Activated CD4-positive, CD25-positive, alpha-beta regulatory T cell (primary cell): Measurements from ENCODE around the gene KIAA0040.

Experiments used
- DNase-seq, 4 experiments: peaks; one replicate each; lab custom pipeline; 2025; lab: John Stamatoyannopoulos, UW

Gene KIAA0040

GRCh38 chr1:175200678-175201521, 8.3 kb upstream of the KIAA0040 start:
- DNase-seq = no peak

DNA sequence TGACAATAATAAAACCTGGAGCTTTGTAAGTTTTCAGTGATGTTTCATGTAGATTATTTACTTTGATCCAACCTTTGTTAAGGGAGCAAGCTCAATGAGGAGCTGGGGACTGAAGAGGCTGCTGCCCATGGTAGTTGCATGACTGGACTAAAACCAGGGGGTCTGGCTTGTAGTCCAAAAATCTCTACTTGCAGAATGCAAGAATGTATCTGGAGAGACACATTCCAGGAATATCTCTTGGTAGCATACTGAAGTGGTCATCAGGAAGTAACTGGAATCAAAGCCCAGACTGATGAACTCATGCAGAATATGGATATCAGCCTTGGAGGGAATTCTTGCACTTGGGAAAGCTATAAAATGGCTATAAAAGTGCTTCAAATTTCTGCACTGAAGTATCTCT, 5.8 kb upstream of the KIAA0040 start:
- no peak for DNase-seq

DNA sequence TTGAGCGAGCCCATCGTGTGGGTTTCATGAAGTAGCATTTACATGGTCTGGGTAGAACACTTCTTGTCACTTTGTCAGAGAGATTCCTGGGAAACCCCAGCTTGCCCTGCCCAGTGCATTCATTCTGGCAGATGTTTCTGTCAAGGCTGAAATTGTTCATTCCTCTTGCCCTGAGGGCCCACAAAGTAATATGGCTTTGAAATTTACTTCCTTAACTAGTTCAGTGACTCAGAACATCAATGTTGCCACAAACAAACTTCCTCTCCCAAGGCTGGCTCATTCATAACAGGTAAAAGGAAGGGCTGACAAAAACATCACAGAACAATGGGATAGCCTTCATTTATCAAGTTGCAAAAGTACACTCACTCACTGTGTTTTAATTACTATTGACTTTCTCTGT, 5.0 kb upstream of the KIAA0040 start:
- no peak for DNase-seq

GRCh38 chr1:175195798-175196197, 3.2 kb upstream of the KIAA0040 start:
- no peak for DNase-seq

- no peak for DNase-seq
Observed at GRCh38 chr1:175195281-175195680, 2.7 kb upstream of the KIAA0040 start.

DNA sequence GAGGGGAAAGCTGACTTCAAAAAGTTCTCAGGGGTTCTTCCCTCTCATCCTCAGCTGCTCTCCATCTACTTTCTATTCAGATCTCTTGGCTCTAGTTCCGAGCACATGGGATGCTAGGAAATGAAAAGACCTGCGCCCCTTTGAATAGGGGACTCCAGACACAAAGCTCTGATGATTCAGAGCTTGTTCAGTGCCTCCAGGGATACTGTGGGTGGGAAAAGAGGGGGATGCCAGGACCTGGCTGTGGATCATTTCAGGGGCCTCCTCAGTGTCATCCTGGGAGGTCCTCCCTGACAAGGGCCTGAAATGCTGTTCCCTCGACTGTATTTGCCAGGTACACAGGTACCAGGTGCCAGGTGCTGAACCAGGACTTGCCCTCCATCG, 943 bp upstream of the KIAA0040 start:
- DNase-seq = no peak

GRCh38 chr1:175192111-175192629, 406 bp downstream of the KIAA0040 start:
- DNase-seq = peak in 1 of 4 experiments; percentile 30

GRCh38 chr1:175191659-175192058, 917 bp downstream of the KIAA0040 start:
- peak in 1 of 4 experiments; percentile 9 for DNase-seq

DNA sequence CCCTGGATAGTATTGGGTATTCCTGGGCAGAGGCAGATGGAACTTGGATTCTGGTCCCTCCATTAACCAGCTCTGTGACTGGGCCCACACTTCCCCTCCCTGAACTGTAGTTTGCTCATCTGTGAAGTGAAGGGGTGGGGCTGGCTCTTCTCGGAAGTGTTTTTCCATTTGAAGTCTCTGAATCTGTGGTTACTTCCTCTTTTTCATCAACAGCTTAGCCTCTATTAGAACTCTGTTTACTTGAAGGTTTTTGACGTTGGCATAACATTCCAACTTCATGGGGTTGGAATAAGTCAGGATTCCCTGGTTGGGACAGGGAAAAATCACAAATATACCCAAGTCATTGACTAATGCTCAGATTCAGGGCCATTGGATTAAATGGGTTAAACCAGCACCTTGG, 3.6 kb downstream of the KIAA0040 start:
- DNase-seq = peak in 3 of 4 experiments; percentile 25 to 41 (median 40)

DNA sequence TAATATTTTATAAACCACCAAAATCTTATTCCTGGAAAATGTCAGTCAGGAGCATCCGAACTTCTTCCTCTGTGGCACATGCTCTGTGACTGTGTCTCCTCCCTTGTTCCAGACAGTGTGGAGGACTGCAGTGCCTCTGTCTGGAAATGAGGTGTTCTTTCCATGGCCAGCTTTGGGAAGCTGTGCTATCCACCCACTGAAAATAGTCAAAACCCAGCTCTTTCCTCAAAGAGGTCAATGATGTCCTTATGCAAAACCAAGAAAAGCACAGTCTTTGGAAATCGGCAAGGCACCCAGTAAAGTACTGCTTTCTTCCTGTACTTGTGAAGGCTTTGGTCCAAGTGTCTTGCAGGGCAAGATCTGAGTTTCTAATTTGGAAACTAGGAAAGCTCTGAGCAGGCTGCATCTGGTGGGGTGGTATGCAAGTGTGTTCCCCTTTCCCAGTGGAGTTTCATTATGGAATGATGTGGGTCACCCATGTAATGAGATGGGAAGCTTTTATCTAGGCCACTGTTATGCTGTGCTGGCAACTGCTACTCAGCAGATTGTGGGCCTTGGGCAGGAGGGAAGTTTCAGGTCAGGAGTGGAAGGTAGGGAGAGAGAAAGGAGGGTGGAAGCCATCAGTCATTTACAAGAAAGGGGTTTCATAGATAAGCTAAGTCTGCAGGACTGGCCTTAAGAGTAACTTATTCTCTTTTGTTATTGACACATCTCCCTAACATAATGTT, 6.0 kb downstream of the KIAA0040 start:
- DNase-seq = no peak

- DNase-seq = no peak
Observed at GRCh38 chr1:175185903-175186302, 6.7 kb downstream of the KIAA0040 start.

GRCh38 chr1:175183586-175183985, 9.0 kb downstream of the KIAA0040 start:
- no peak for DNase-seq

DNA sequence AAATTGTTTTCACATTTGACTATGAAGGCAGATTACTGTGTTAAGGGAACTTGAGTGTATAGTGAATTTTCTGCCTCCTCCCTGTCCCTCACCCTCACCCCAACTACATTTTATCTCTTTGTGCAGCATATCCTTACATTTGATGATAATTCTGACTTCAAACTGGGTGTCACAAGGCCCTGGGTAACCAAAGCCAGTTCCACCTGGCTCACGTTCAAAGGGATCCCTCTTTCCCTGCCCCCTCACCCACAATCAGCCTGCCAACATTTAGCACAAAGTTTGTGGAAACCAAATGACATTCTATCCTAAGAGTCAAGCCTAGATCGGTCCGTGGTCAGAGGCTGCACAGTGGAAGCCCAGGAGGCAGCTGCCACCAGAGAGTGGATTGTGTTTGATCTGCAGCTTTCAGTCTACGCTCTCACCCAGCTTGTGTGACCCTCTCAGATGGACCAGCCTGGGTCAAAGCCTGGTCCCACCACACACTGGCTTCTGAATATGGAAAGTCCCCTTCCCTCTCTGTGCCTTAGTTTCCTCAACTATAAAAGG, 10.3 kb downstream of the KIAA0040 start:
- DNase-seq = no peak

- DNase-seq = no peak
Observed at GRCh38 chr1:175179837-175180590, 12.6 kb downstream of the KIAA0040 start.

GRCh38 chr1:175178456-175178855, 14.1 kb downstream of the KIAA0040 start:
- no peak for DNase-seq

GRCh38 chr1:175178056-175178455, 14.5 kb downstream of the KIAA0040 start:
- no peak for DNase-seq

GRCh38 chr1:175176246-175176645, 16.3 kb downstream of the KIAA0040 start:
- no peak for DNase-seq

- no peak for DNase-seq
Observed at GRCh38 chr1:175174309-175175102, 18.1 kb downstream of the KIAA0040 start.

GRCh38 chr1:175173531-175173930, 19.0 kb downstream of the KIAA0040 start:
- no peak for DNase-seq

DNA sequence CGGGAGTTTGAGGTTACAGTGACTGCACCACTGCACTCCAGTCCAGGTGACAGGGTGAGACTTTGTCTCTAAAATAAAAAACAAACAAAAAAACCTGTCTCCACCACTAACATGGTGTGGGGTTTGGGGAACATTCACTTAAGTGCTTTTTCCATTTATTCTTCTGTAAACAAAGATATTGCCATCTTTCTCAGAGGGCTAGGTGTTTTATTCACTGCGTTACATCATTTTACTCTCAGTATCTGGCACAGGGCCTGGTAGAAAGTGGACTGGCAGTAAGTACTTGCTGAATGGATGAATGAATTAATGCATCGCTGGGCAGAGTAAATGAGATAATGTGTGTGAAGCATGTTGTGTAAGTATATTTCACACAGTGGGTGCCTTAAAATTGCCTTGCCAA, 20.1 kb downstream of the KIAA0040 start:
- DNase-seq = no peak
